ENCODE measurements around the gene STX1A. TPM values are rescaled to one million over a fixed set of nuclear protein-coding genes. Genes with fewer than 3 reads are reported as not detected.

Gene STX1A
- total and polyA plus RNA-seq, 2 of the 13 experiments (the other 11 are each of a cell fraction or from before 2014, with no cell fraction given), result 6.1 to 12.2 TPM

DNA sequence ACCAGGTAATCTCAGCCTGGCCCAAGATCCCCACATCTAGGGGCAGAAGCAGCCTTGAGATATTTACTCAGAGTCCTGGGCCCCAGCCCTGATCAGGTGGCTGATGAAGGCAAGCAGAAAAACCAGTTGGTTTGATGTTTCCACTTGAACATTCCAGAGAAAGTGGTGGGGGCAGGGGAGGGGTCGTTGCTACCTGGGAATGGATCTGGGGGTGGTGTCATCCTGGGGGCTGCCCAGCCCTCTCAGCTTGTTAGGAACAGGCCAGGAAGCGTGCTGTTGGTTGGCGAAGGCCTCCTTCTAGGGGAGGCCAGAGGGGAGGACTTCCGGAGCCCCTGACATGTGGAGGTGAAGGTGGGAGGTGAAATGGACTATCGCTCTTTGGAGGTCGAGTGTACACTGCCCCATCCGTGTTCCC, 22.9 kb upstream of the STX1A start:
- peak overlapping the region; percentile 51 for H2AFZ ChIP-seq (ENCODE audit: low read length)
- no peaks in the 10 kb centered on the region for H4K20me1 ChIP-seq (ENCODE audit: insufficient read depth, low read length)
- no peaks in the 10 kb centered on the region for H3K79me2 ChIP-seq (ENCODE audit: insufficient read depth, low read length)
- intact Hi-C loops (cut with micrococcal nuclease; ENCODE audit: unreplicated experiment) (loop anchor here (5.0 kb wide), 1 partner anchor 115 kb away; no protein-coding TSS in a partner anchor), in situ Hi-C loops (cut with HindIII; ENCODE audit: extremely low pct_ligation_motif_present, low pct_unique_long_range_greater_than_20kb) (no loop called here)
- no peaks in the 10 kb centered on the region for H3K27me3 ChIP-seq (ENCODE audit: control insufficient read depth in 1 of 2, insufficient read depth in 2 of 2, low read length in 2 of 2)
- DNase-seq (ENCODE audit: low spot score) (no peak), ATAC-seq (peak; percentile 3; the same call in 2 of the 3 replicates), FAIRE-seq (no peak)
- peaks cover 0 to 4% of the 10 kb centered on the region in 2 experiments; a peak in 1 of 5 replicates for H3K36me3 ChIP-seq (replicated peaks in 1 of 2; ENCODE audit: control insufficient read depth in 1 of 2, insufficient read depth in 2 of 2, low read length in 2 of 2)
- peak overlapping the region; percentile 94 for H3K4me2 ChIP-seq (ENCODE audit: low read depth, low read length)
- peak overlapping the region; percentile 67 for H3K9ac ChIP-seq (ENCODE audit: insufficient read depth, low read depth, low read length)
- peak overlapping the region; percentile 24 to 67 (median 45); a peak in 5 of 6 replicates for H3K4me3 ChIP-seq (replicated peaks in 1 of 3; ENCODE audit: insufficient read depth in 1 of 3, low read depth in 2 of 3, low read length in 3 of 3)
- BruUV-seq (replicated peaks), result no TSS peak
- H3K4me1 ChIP-seq (ENCODE audit: insufficient read depth, low read length), result peaks cover 37% of the 10 kb centered on the region
- no peaks in the 10 kb centered on the region for H3K9me3 ChIP-seq (ENCODE audit: low read length)
- CTCF ChIA-PET (ENCODE audit: low intra/inter-chr PET ratio, low total read pairs), result no interaction called here
- POLR2A ChIA-PET, result no interaction called here
- 11% methylated on average over 4 of the region's 7 CpGs for WGBS (ENCODE audit: low lambda C conversion rate)
- no peak overlapping the region for H3K27ac ChIP-seq (ENCODE audit: extremely low read length, insufficient read depth, low read length)
- TF ChIP-seq ZMYM4 (CRISPR knock-in tag; IDR thresholded peaks at IDR 0.05), result 0 out of 2 replicates have a peak, but pooled peaks have one; percentile 2
- TF ChIP-seq CENPT (CRISPR knock-in tag; IDR thresholded peaks at IDR 0.05; ENCODE audit: low read depth), result 0 out of 2 replicates have a peak, but pooled peaks have one; percentile 30
- peak; percentile 86 for TF ChIP-seq ZNF263 (CRISPR knock-in tag; IDR thresholded peaks at IDR 0.05)
- TF ChIP-seq ZKSCAN5 (CRISPR knock-in tag; IDR thresholded peaks at IDR 0.05), result peak; percentile 91
- TF ChIP-seq, protein P1, sequence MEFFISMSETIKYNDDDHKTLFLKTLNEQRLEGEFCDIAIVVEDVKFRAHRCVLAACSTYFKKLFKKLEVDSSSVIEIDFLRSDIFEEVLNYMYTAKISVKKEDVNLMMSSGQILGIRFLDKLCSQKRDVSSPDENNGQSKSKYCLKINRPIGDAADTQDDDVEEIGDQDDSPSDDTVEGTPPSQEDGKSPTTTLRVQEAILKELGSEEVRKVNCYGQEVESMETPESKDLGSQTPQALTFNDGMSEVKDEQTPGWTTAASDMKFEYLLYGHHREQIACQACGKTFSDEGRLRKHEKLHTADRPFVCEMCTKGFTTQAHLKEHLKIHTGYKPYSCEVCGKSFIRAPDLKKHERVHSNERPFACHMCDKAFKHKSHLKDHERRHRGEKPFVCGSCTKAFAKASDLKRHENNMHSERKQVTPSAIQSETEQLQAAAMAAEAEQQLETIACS (CRISPR knock-in tag; IDR thresholded peaks at IDR 0.05), result no peak
- TF ChIP-seq FOXK1 (CRISPR knock-in tag; IDR thresholded peaks at IDR 0.05; ENCODE audit: borderline replicate concordance, low read depth), result 0 out of 2 replicates have a peak, but pooled peaks have one; percentile 3
- TF ChIP-seq GABPB1 (CRISPR knock-in tag; IDR thresholded peaks at IDR 0.05), result peak; percentile 26; the same call in 1 of the 2 replicates
- TF ChIP-seq, protein P2, sequence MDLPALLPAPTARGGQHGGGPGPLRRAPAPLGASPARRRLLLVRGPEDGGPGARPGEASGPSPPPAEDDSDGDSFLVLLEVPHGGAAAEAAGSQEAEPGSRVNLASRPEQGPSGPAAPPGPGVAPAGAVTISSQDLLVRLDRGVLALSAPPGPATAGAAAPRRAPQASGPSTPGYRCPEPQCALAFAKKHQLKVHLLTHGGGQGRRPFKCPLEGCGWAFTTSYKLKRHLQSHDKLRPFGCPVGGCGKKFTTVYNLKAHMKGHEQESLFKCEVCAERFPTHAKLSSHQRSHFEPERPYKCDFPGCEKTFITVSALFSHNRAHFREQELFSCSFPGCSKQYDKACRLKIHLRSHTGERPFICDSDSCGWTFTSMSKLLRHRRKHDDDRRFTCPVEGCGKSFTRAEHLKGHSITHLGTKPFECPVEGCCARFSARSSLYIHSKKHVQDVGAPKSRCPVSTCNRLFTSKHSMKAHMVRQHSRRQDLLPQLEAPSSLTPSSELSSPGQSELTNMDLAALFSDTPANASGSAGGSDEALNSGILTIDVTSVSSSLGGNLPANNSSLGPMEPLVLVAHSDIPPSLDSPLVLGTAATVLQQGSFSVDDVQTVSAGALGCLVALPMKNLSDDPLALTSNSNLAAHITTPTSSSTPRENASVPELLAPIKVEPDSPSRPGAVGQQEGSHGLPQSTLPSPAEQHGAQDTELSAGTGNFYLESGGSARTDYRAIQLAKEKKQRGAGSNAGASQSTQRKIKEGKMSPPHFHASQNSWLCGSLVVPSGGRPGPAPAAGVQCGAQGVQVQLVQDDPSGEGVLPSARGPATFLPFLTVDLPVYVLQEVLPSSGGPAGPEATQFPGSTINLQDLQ (CRISPR knock-in tag; IDR thresholded peaks at IDR 0.05), result 0 out of 2 replicates have a peak, but pooled peaks have one; percentile 21
- no peak for TF ChIP-seq ERF (CRISPR knock-in tag; IDR thresholded peaks at IDR 0.05)
- no peak for TF ChIP-seq SPEN (CRISPR knock-in tag; IDR thresholded peaks at IDR 0.05; ENCODE audit: low read depth)
- TF ChIP-seq SP4 (CRISPR knock-in tag; IDR thresholded peaks at IDR 0.05), result 0 out of 2 replicates have a peak, but pooled peaks have one; percentile 12
- no peak for TF ChIP-seq HOXA5 (CRISPR knock-in tag; IDR thresholded peaks at IDR 0.05)
- peak; percentile 50; the same call in 1 of the 2 replicates for TF ChIP-seq ETV5 (CRISPR knock-in tag; IDR thresholded peaks at IDR 0.05; ENCODE audit: borderline replicate concordance)
- 0 out of 2 replicates have a peak, but pooled peaks have one; percentile 21 for TF ChIP-seq ZNF431 (CRISPR knock-in tag; IDR thresholded peaks at IDR 0.05; ENCODE audit: borderline replicate concordance, low read depth)
- TF ChIP-seq GABPA (IDR thresholded peaks at IDR 0.05; ENCODE audit: low read depth, low read length), result no peak
- TF ChIP-seq GABPA (CRISPR knock-in tag; IDR thresholded peaks at IDR 0.05; ENCODE audit: low read depth), result peak; percentile 50; the same call in 1 of the 2 replicates
- TF ChIP-seq KDM1A (CRISPR knock-in tag; IDR thresholded peaks at IDR 0.05), result no peak
- TF ChIP-seq ETV6 (CRISPR knock-in tag; conservative IDR thresholded peaks at IDR 0.05), result no peak
